Upper lobe of left lung (tissue), 6 donors: ENCODE measurements around the gene DNAJB6. TPM values are rescaled to one million over a fixed set of nuclear protein-coding genes. Genes with fewer than 3 reads are reported as not detected.

ENCODE experiments used
- ATAC-seq, 2 donors: fragments of 200-7000 bp; cut with Tn5 transposase; one replicate each; pipeline ENCODE4 v1.9.1; 2022; ENCODE audit warnings: mild to moderate bottlenecking in 2 of 2, moderate library complexity in 2 of 2; ENCODE audit not compliant: low FRiP score in 2 of 2
- DNase-seq, 2 donors: peaks; one replicate each; pipeline ENCODE4 v3.0.0-alpha.2; 2019 to 2020
- H3K27ac ChIP-seq, 4 donors: fragments of 200-600 bp; sonication (generic); one replicate each; pipeline ENCODE4 v1.5.1; 2016 to 2019
- H3K27me3 ChIP-seq, 4 donors: fragments of 200-600 bp; sonication (generic); one replicate each; pipeline ENCODE4 v1.5.1; 2017 to 2019
- H3K36me3 ChIP-seq, 4 donors: fragments of 200-600 bp; sonication (generic); one replicate each; pipeline ENCODE4 v1.5.1; 2016 to 2019
- H3K4me1 ChIP-seq, 4 donors: fragments of 200-600 bp; sonication (generic); one replicate each; pipeline ENCODE4 v1.5.1; 2018 to 2019
- H3K4me3 ChIP-seq, 4 donors: fragments of 200-600 bp; sonication (generic); one replicate each; pipeline ENCODE4 v1.5.1; 2017 to 2019; ENCODE audit warnings: mild to moderate bottlenecking in 2 of 4, moderate library complexity in 1 of 4
- H3K9me3 ChIP-seq, 4 donors: fragments of 200-600 bp; sonication (generic); one replicate each; pipeline ENCODE4 v1.5.1; 2018 to 2019
- EP300 ChIP-seq, 4 donors: sonication (generic); formaldehyde crosslinking; IDR thresholded peaks; one replicate each; pipeline ENCODE4 v1.5.1; 2017; ENCODE audit warnings: antibody characterized with exemption in 4 of 4, control low read depth in 2 of 4
- POLR2A ChIP-seq, 4 donors: fragments of 450-650 bp; IDR thresholded peaks; one replicate each; pipeline ENCODE4 v1.5.1; 2016 to 2017; ENCODE audit warnings: antibody characterized with exemption in 4 of 4, mild to moderate bottlenecking in 2 of 4
- POLR2AphosphoS5 ChIP-seq, 2 donors: sonication (generic); formaldehyde crosslinking; IDR thresholded peaks; one replicate each; pipeline ENCODE4 v1.5.1; 2017; ENCODE audit warnings: antibody characterized with exemption in 2 of 2
- WGBS, 2 donors: methylation state at CpG; one replicate each; pipeline ENCODE4 v1.1.5; 2017 to 2018; 5-methylcytosine and 5-hydroxymethylcytosine counted together
- total RNA-seq, 6 donors: library from RNA; depleted of rRNA in 4 of 6; stranded (reverse); fragments of >200 nt in 4 of 6; gene quantifications; one replicate each; pipeline versions ENCODE4 v1.1.0 to v1.2.1, GENCODE V29; 2016 to 2021
- TF ChIP-seq, protein P1 (sequence below), 6 experiments: fragments of 450-650 bp in 4 of 6; fragments of 200-600 bp in 2 of 6; sonication (generic) in 2 of 6; IDR thresholded peaks; one replicate each; pipeline ENCODE4 v1.5.1; 2016 to 2019; ENCODE audit warnings: antibody characterized with exemption in 6 of 6
- donor health status: DM: no; HTN: no; CAD: no; lungs with moderate emphysema.
- donor health status: DM: no; HTN: yes; CAD: no; lungs with severe emphysema.

The DNAJB6 gene
- total RNA-seq, 6 donors from 2014 or later = 64.1 to 99.6 (median 83.0) TPM

- Histone ChIP-seq H3K9me3 (no peaks in the 10 kb centered on the region), H3K4me3 (no peak overlapping the region), H3K27ac (no peak overlapping the region), H3K36me3 (no peaks in the 10 kb centered on the region), H3K27me3 (no peaks in the 10 kb centered on the region), H3K4me1 (no peaks in the 10 kb centered on the region)
- DNase-seq (no peak), ATAC-seq (no peak)
- TF ChIP-seq, protein P1, sequence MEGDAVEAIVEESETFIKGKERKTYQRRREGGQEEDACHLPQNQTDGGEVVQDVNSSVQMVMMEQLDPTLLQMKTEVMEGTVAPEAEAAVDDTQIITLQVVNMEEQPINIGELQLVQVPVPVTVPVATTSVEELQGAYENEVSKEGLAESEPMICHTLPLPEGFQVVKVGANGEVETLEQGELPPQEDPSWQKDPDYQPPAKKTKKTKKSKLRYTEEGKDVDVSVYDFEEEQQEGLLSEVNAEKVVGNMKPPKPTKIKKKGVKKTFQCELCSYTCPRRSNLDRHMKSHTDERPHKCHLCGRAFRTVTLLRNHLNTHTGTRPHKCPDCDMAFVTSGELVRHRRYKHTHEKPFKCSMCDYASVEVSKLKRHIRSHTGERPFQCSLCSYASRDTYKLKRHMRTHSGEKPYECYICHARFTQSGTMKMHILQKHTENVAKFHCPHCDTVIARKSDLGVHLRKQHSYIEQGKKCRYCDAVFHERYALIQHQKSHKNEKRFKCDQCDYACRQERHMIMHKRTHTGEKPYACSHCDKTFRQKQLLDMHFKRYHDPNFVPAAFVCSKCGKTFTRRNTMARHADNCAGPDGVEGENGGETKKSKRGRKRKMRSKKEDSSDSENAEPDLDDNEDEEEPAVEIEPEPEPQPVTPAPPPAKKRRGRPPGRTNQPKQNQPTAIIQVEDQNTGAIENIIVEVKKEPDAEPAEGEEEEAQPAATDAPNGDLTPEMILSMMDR (IDR thresholded peaks at IDR 0.05) = no peak
- TF ChIP-seq POLR2AphosphoS5 (IDR thresholded peaks at IDR 0.05) (no peak), POLR2A (IDR thresholded peaks at IDR 0.05) (no peak), EP300 (IDR thresholded peaks at IDR 0.05) (no peak)
- 75 to 84% methylated on average over 11 of the region's 11 CpGs for WGBS, 2 donors
Observed at GRCh38 chr7:157460721-157461120, 123.9 kb downstream of the DNAJB6 start.

GRCh38 chr7:157461573-157462418, 125.0 kb downstream of the DNAJB6 start:
- H3K27me3 ChIP-seq = no peaks in the 10 kb centered on the region
- H3K9me3 ChIP-seq = no peaks in the 10 kb centered on the region
- peak in 1 of 2 donors; percentile 14 for DNase-seq
- no peak overlapping the region for H3K4me3 ChIP-seq
- TF ChIP-seq POLR2A (IDR thresholded peaks at IDR 0.05) = no peak
- TF ChIP-seq EP300 (IDR thresholded peaks at IDR 0.05) = no peak
- TF ChIP-seq, protein P1 (IDR thresholded peaks at IDR 0.05) = no peak
- no peak for TF ChIP-seq POLR2AphosphoS5 (IDR thresholded peaks at IDR 0.05)
- H3K36me3 ChIP-seq = no peaks in the 10 kb centered on the region
- no peak for ATAC-seq
- H3K27ac ChIP-seq = no peak overlapping the region
- no peaks in the 10 kb centered on the region for H3K4me1 ChIP-seq
- WGBS, 2 donors = 69% methylated on average over 11 to 12 of the region's 12 CpGs

- no peak for ATAC-seq
- DNase-seq = no peak
Observed at GRCh38 chr7:157462419-157462771, 125.6 kb downstream of the DNAJB6 start.

GRCh38 chr7:157462840-157463239, 126.0 kb downstream of the DNAJB6 start:
- H3K36me3 ChIP-seq = no peaks in the 10 kb centered on the region
- DNase-seq = peak in 1 of 2 donors; percentile 9
- WGBS, 2 donors = 63 to 66% methylated on average over 5 to 10 of the region's 10 CpGs
- H3K27me3 ChIP-seq = no peaks in the 10 kb centered on the region
- H3K27ac ChIP-seq = no peak overlapping the region
- no peaks in the 10 kb centered on the region for H3K9me3 ChIP-seq
- H3K4me1 ChIP-seq = no peaks in the 10 kb centered on the region
- ATAC-seq = no peak
- TF ChIP-seq POLR2AphosphoS5 (IDR thresholded peaks at IDR 0.05) = no peak
- no peak for TF ChIP-seq EP300 (IDR thresholded peaks at IDR 0.05)
- no peak for TF ChIP-seq POLR2A (IDR thresholded peaks at IDR 0.05)
- H3K4me3 ChIP-seq = no peak overlapping the region

More at GRCh38 chr7:157462419-157462771, 125.6 kb downstream of the DNAJB6 start:
- Histone ChIP-seq H3K36me3 (no peaks in the 10 kb centered on the region), H3K9me3 (no peaks in the 10 kb centered on the region), H3K4me1 (no peaks in the 10 kb centered on the region), H3K27me3 (no peaks in the 10 kb centered on the region), H3K4me3 (no peak overlapping the region), H3K27ac (no peak overlapping the region)
- WGBS, 2 donors = 77 to 89% methylated on average over 16 to 20 of the region's 20 CpGs
- TF ChIP-seq, protein P1 (IDR thresholded peaks at IDR 0.05) = no peak
- no peak for TF ChIP-seq EP300 (IDR thresholded peaks at IDR 0.05)
- TF ChIP-seq POLR2AphosphoS5 (IDR thresholded peaks at IDR 0.05) = no peak
- TF ChIP-seq POLR2A (IDR thresholded peaks at IDR 0.05) = no peak

DNA sequence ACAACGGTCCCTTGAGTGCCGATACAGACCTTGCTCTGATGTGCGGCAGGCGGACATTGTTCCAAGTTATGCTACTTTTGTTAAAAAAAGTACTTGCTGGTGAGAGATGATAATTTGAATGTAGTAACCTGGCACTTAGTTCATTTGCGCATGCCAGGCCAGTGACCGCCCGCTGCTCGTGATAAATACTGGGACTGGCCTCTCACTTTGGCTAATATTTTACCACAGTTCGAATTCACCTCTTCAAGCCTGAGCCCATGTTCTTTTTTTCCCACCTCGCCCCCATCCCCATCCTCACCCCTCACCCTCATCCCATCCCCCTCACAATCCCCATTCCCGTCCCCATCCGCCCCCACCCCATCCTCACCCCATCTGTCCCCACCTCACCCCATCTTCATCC, 126.4 kb downstream of the DNAJB6 start:
- H3K27me3 ChIP-seq = no peaks in the 10 kb centered on the region
- no peak for ATAC-seq
- H3K27ac ChIP-seq = no peak overlapping the region
- TF ChIP-seq EP300 (IDR thresholded peaks at IDR 0.05) = no peak
- no peak for TF ChIP-seq POLR2A (IDR thresholded peaks at IDR 0.05)
- TF ChIP-seq POLR2AphosphoS5 (IDR thresholded peaks at IDR 0.05) = no peak
- TF ChIP-seq, protein P1 (IDR thresholded peaks at IDR 0.05) = no peak
- H3K9me3 ChIP-seq = no peaks in the 10 kb centered on the region
- H3K4me3 ChIP-seq = no peak overlapping the region
- H3K4me1 ChIP-seq = no peaks in the 10 kb centered on the region
- WGBS, 2 donors = 70 to 74% methylated on average over 12 of the region's 12 CpGs
- no peak for DNase-seq
- H3K36me3 ChIP-seq = no peaks in the 10 kb centered on the region
